Measurements from ENCODE around the gene ABAT.
"Not testable (repeated sequence)": the region's sequence is repeated elsewhere in the genome, so short reads cannot be mapped to it uniquely, and the experiment has no call there.

ABAT gene

GRCh38 chr16:8677481-8677880, 3.1 kb downstream of the ABAT start:
- in situ Hi-C loops (cut with MboI; ENCODE audit: low sequenced_read_pairs), result no loop called here

- in situ Hi-C loops (cut with MboI; ENCODE audit: low sequenced_read_pairs), result no loop called here
These were observed 3.9 kb downstream of the ABAT start for GRCh38 chr16:8678068-8678927.

GRCh38 chr16:8679151-8679550, 4.7 kb downstream of the ABAT start:
- in situ Hi-C loops (cut with MboI; ENCODE audit: low sequenced_read_pairs), result no loop called here

- in situ Hi-C loops (cut with MboI; ENCODE audit: low sequenced_read_pairs), result no loop called here
These were observed 8.3 kb downstream of the ABAT start for GRCh38 chr16:8682551-8683259.

- in situ Hi-C loops (cut with MboI; ENCODE audit: low sequenced_read_pairs), result no loop called here
These were observed 9.2 kb downstream of the ABAT start for GRCh38 chr16:8683640-8684039.

- in situ Hi-C loops (cut with MboI; ENCODE audit: low sequenced_read_pairs), result no loop called here
These were observed 11.2 kb downstream of the ABAT start for GRCh38 chr16:8685617-8686016.

- in situ Hi-C loops (cut with MboI; ENCODE audit: low sequenced_read_pairs), result no loop called here
These were observed 11.7 kb downstream of the ABAT start for GRCh38 chr16:8686031-8686621.

- in situ Hi-C loops (cut with MboI; ENCODE audit: low sequenced_read_pairs), result no loop called here
These were observed 12.5 kb downstream of the ABAT start for GRCh38 chr16:8686879-8687278.

GRCh38 chr16:8689686-8690085, 15.3 kb downstream of the ABAT start:
- in situ Hi-C loops (cut with MboI; ENCODE audit: low sequenced_read_pairs), result no loop called here

- in situ Hi-C loops (cut with MboI; ENCODE audit: low sequenced_read_pairs), result no loop called here
These were observed 17.3 kb downstream of the ABAT start for GRCh38 chr16:8691728-8692127.

GRCh38 chr16:8694795-8695728, 20.6 kb downstream of the ABAT start:
- in situ Hi-C loops (cut with MboI; ENCODE audit: low sequenced_read_pairs), result no loop called here

GRCh38 chr16:8696880-8697279, 22.5 kb downstream of the ABAT start:
- in situ Hi-C loops (cut with MboI; ENCODE audit: low sequenced_read_pairs), result no loop called here

GRCh38 chr16:8697965-8698364, 23.5 kb downstream of the ABAT start:
- in situ Hi-C loops (cut with MboI; ENCODE audit: low sequenced_read_pairs), result no loop called here

- in situ Hi-C loops (cut with MboI; ENCODE audit: low sequenced_read_pairs), result no loop called here
These were observed 29.3 kb downstream of the ABAT start for GRCh38 chr16:8703693-8704092.

GRCh38 chr16:8704098-8704497, 29.7 kb downstream of the ABAT start:
- in situ Hi-C loops (cut with MboI; ENCODE audit: low sequenced_read_pairs), result no loop called here

GRCh38 chr16:8705100-8705822, 30.8 kb downstream of the ABAT start:
- in situ Hi-C loops (cut with MboI; ENCODE audit: low sequenced_read_pairs), result not testable (repeated sequence)

GRCh38 chr16:8708536-8708935, 34.1 kb downstream of the ABAT start:
- in situ Hi-C loops (cut with MboI; ENCODE audit: low sequenced_read_pairs), result no loop called here

GRCh38 chr16:8712589-8713361, 38.4 kb downstream of the ABAT start:
- in situ Hi-C loops (cut with MboI; ENCODE audit: low sequenced_read_pairs), result no loop called here

- in situ Hi-C loops (cut with MboI; ENCODE audit: low sequenced_read_pairs), result no loop called here
These were observed 39.3 kb downstream of the ABAT start for GRCh38 chr16:8713635-8714172.
